ENCODE measurements around the gene GEMIN4. TPM values are rescaled to one million over a fixed set of nuclear protein-coding genes. Genes with fewer than 3 reads are reported as not detected.
"Not testable (repeated sequence)": the region's sequence is repeated elsewhere in the genome, so short reads cannot be mapped to it uniquely, and the experiment has no call there.

Gene GEMIN4
- total and polyA plus RNA-seq, 2 of the 8 experiments (the other 6 are each of a cell fraction or from before 2014, with no cell fraction given) = 32.1 to 51.9 TPM

GRCh38 chr17:756010-756567 is 4.0 kb upstream of the GEMIN4 start:
- H3K56ac ChIP-seq (replicated peaks; ENCODE audit: insufficient read length, low read depth, low read length); H2BK5ac ChIP-seq (ENCODE audit: low read depth, low read length); H4K8ac ChIP-seq (ENCODE audit: extremely low read depth, insufficient read depth, low read length); H2BK20ac ChIP-seq (ENCODE audit: low read length); H3K18ac ChIP-seq (ENCODE audit: extremely low read depth, low read length); H3K4ac ChIP-seq (replicated peaks; ENCODE audit: insufficient read length, low read depth, low read length); H3K14ac ChIP-seq (ENCODE audit: insufficient read length); H3K4me2 ChIP-seq (ENCODE audit: insufficient read depth in 1 of 2, low read depth in 2 of 2, low read length in 2 of 2); H2AFZ ChIP-seq (ENCODE audit: low read length); H3K27ac ChIP-seq (ENCODE audit: low read depth, low read length); H3K4me1 ChIP-seq (replicated peaks in 1 of 4; ENCODE audit: control insufficient read depth in 3 of 4, insufficient read depth in 4 of 4, low read length in 3 of 4); H3K9me3 ChIP-seq (ENCODE audit: insufficient read depth in 2 of 2, low read depth in 1 of 2, low read length in 1 of 2); DNase-seq (ENCODE audit: low read depth in 1 of 2, low spot score in 2 of 2); H3K27me3 ChIP-seq (replicated peaks in 1 of 4; ENCODE audit: control insufficient read depth in 3 of 4, extremely low read depth in 1 of 4, insufficient read depth in 3 of 4, low read length in 3 of 4); H2BK12ac ChIP-seq (ENCODE audit: low read depth, low read length); H4K91ac ChIP-seq (replicated peaks; ENCODE audit: insufficient read length, low read length); H4K5ac ChIP-seq (ENCODE audit: insufficient read length, low read depth, low read length); H3K79me1 ChIP-seq (ENCODE audit: low read depth, low read length); H3K4me3 ChIP-seq (ENCODE audit: extremely low read depth in 1 of 4, insufficient read depth in 2 of 4, low read depth in 3 of 4, low read length in 4 of 4); H4K20me1 ChIP-seq (replicated peaks in 1 of 2; ENCODE audit: control insufficient read depth in 1 of 2, insufficient read depth in 2 of 2, low read length in 2 of 2); H3K23me2 ChIP-seq (ENCODE audit: low read depth, low read length); H2BK120ac ChIP-seq (replicated peaks; ENCODE audit: low read depth, low read length); H3K23ac ChIP-seq (ENCODE audit: insufficient read length); H2BK15ac ChIP-seq (ENCODE audit: low read length); H3K9ac ChIP-seq (replicated peaks in 1 of 4; ENCODE audit: extremely low read depth in 1 of 4, low read depth in 3 of 4, low read length in 3 of 4); H3K79me2 ChIP-seq (ENCODE audit: control insufficient read depth in 1 of 2, insufficient read depth in 2 of 2, low read length in 2 of 2); H2AK5ac ChIP-seq (ENCODE audit: low read depth, low read length); FAIRE-seq: not testable (repeated sequence)
- POLR2A ChIA-PET (ENCODE audit: partially characterized antibody) = interaction anchor here (1.3 to 4.4 kb wide), 4 partner anchors 9 to 35 kb away, joined by 4 to 22 read pairs (median 7); partner anchors contain the start of genes GLOD4 and MRM3
- CTCF ChIA-PET (ENCODE audit: partially characterized antibody) = interaction anchor here (0.6 to 1.5 kb wide), 5 partner anchors 11 to 243 kb away, joined by 3 to 4 read pairs (median 3); partner anchors contain the start of gene TIMM22
- peak; percentile 67; the same call in 1 of the 2 replicates for TF ChIP-seq SRF (IDR thresholded peaks at IDR 0.05; ENCODE audit: low read depth, low read length)
- H3K36me3 ChIP-seq (ENCODE audit: control insufficient read depth in 2 of 4, insufficient read depth in 4 of 4, low read length in 3 of 4) = peaks cover 6 to 25% (median 15%) of the 10 kb centered on the region in 4 experiments; a peak in 7 of 8 replicates
- 88% methylated on average over 15 of the region's 15 CpGs; no CpG with 5 or more reads in 1 of the 2 experiments for WGBS, 2 experiments (ENCODE audit: extremely low coverage in 1 of 2, insufficient coverage in 1 of 2, insufficient read length in 1 of 2, insufficient replicate concordance in 2 of 2, low coverage in 1 of 2, low lambda C conversion rate in 2 of 2, missing lambda C conversion rate in 1 of 2)
